ENCODE results near the gene PTPRM. TPM values are rescaled to one million over a fixed set of nuclear protein-coding genes. Genes with fewer than 3 reads are reported as not detected.

PTPRM gene
- total and polyA plus RNA-seq, 7 donors, result 3.9 to 151 (median 62.8) TPM

GRCh38 chr18:7895346-7895745 lies 328.2 kb downstream of the PTPRM start:
- no peak for DNase-seq
- H3K36me3 ChIP-seq, result no peaks in the 10 kb centered on the region
- no peaks in the 10 kb centered on the region for H3K9me3 ChIP-seq
- H3K4me3 ChIP-seq, result no peak overlapping the region
- H3K4me1 ChIP-seq, result peaks cover 0 to 10% (median 4%) of the 10 kb centered on the region in 4 donors
- intact Hi-C loops (cut with DNase I), result loop anchor here (10.0 kb wide), 1 partner anchor 321 kb away; no protein-coding TSS in a partner anchor
- H3K27ac ChIP-seq, result no peak overlapping the region
- no peaks in the 10 kb centered on the region for H3K27me3 ChIP-seq
- TF ChIP-seq, protein P1, sequence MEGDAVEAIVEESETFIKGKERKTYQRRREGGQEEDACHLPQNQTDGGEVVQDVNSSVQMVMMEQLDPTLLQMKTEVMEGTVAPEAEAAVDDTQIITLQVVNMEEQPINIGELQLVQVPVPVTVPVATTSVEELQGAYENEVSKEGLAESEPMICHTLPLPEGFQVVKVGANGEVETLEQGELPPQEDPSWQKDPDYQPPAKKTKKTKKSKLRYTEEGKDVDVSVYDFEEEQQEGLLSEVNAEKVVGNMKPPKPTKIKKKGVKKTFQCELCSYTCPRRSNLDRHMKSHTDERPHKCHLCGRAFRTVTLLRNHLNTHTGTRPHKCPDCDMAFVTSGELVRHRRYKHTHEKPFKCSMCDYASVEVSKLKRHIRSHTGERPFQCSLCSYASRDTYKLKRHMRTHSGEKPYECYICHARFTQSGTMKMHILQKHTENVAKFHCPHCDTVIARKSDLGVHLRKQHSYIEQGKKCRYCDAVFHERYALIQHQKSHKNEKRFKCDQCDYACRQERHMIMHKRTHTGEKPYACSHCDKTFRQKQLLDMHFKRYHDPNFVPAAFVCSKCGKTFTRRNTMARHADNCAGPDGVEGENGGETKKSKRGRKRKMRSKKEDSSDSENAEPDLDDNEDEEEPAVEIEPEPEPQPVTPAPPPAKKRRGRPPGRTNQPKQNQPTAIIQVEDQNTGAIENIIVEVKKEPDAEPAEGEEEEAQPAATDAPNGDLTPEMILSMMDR (IDR thresholded peaks at IDR 0.05), result no peak
- no peak for TF ChIP-seq POLR2A (IDR thresholded peaks at IDR 0.05)
- TF ChIP-seq EP300 (IDR thresholded peaks at IDR 0.05), result no peak
- no peak for TF ChIP-seq POLR2AphosphoS5 (IDR thresholded peaks at IDR 0.05)
- whole genome bisulfite sequencing, 2 donors, result 89 to 90% methylated on average over 5 of the region's 5 CpGs

- TF ChIP-seq POLR2AphosphoS5 (IDR thresholded peaks at IDR 0.05), result no peak
- WGBS, 2 donors, result 75 to 77% methylated on average over 3 of the region's 3 CpGs
- intact Hi-C loops (cut with DNase I), result loop anchor here (10.0 kb wide), 1 partner anchor 321 kb away; no protein-coding TSS in a partner anchor
- peaks cover 0 to 13% (median 2%) of the 10 kb centered on the region in 4 donors for H3K4me1 ChIP-seq
- no peaks in the 10 kb centered on the region for H3K27me3 ChIP-seq
- H3K4me3 ChIP-seq, result no peak overlapping the region
- DNase-seq, result no peak
- no peak overlapping the region for H3K27ac ChIP-seq
- H3K36me3 ChIP-seq, result no peaks in the 10 kb centered on the region
- no peaks in the 10 kb centered on the region for H3K9me3 ChIP-seq
These were observed 329.0 kb downstream of the PTPRM start for GRCh38 chr18:7896161-7896560.

- Histone ChIP-seq H3K36me3 (no peaks in the 10 kb centered on the region), H3K4me3 (no peak overlapping the region), H3K9me3 (no peaks in the 10 kb centered on the region), H3K27me3 (no peaks in the 10 kb centered on the region), H3K4me1 (peaks cover 0 to 21% (median 7%) of the 10 kb centered on the region in 4 donors), H3K27ac (no peak overlapping the region)
- intact Hi-C loops (cut with DNase I), result loop anchor here (10.0 kb wide), 1 partner anchor 322 kb away; no protein-coding TSS in a partner anchor
- 88 to 89% methylated on average over 6 of the region's 6 CpGs for WGBS, 2 donors
- TF ChIP-seq POLR2AphosphoS5 (IDR thresholded peaks at IDR 0.05) (no peak), POLR2A (IDR thresholded peaks at IDR 0.05) (no peak), EP300 (IDR thresholded peaks at IDR 0.05) (no peak)
- TF ChIP-seq, protein P1 (IDR thresholded peaks at IDR 0.05), result no peak
- DNase-seq, result no peak
These were observed 329.8 kb downstream of the PTPRM start for GRCh38 chr18:7896805-7897518.

- no peaks in the 10 kb centered on the region for H3K9me3 ChIP-seq
- 70 to 75% methylated on average over 2 of the region's 2 CpGs for WGBS, 2 donors
- peaks cover 0 to 31% (median 13%) of the 10 kb centered on the region in 4 donors for H3K4me1 ChIP-seq
- no peak overlapping the region for H3K4me3 ChIP-seq
- no peaks in the 10 kb centered on the region for H3K36me3 ChIP-seq
- DNase-seq, result no peak
- H3K27ac ChIP-seq, result no peak overlapping the region
- no peaks in the 10 kb centered on the region for H3K27me3 ChIP-seq
- intact Hi-C loops (cut with DNase I), result loop anchor here (10.0 kb wide), 1 partner anchor 323 kb away; no protein-coding TSS in a partner anchor
- TF ChIP-seq POLR2AphosphoS5 (IDR thresholded peaks at IDR 0.05) (no peak), EP300 (IDR thresholded peaks at IDR 0.05) (no peak), POLR2A (IDR thresholded peaks at IDR 0.05) (no peak)
- TF ChIP-seq, protein P1 (IDR thresholded peaks at IDR 0.05), result no peak
These were observed 331.1 kb downstream of the PTPRM start for GRCh38 chr18:7898181-7898580.

GRCh38 chr18:7899078-7899477 lies 332.0 kb downstream of the PTPRM start:
- intact Hi-C loops (cut with DNase I), result loop anchor here (10.0 kb wide), 1 partner anchor 324 kb away; no protein-coding TSS in a partner anchor
- no peak for DNase-seq
- H3K4me3 ChIP-seq, result no peak overlapping the region
- 92 to 93% methylated on average over 5 of the region's 5 CpGs for WGBS, 2 donors
- TF ChIP-seq EP300 (IDR thresholded peaks at IDR 0.05) (no peak), POLR2A (IDR thresholded peaks at IDR 0.05) (no peak), POLR2AphosphoS5 (IDR thresholded peaks at IDR 0.05) (no peak)
- TF ChIP-seq, protein P1 (IDR thresholded peaks at IDR 0.05), result no peak
- no peaks in the 10 kb centered on the region for H3K9me3 ChIP-seq
- H3K4me1 ChIP-seq, result peaks cover 0 to 39% (median 16%) of the 10 kb centered on the region in 4 donors
- H3K36me3 ChIP-seq, result no peaks in the 10 kb centered on the region
- H3K27ac ChIP-seq, result no peak overlapping the region
- no peaks in the 10 kb centered on the region for H3K27me3 ChIP-seq

All from sigmoid colon (tissue), 7 donors.